Smooth muscle cell (in vitro differentiated cells): Measurements from ENCODE around the gene COL18A1. TPM values are rescaled to one million over a fixed set of nuclear protein-coding genes. Genes with fewer than 3 reads are reported as not detected.

Experiments used
- DNase-seq: peaks from one replicate; lab custom pipeline; 2025; ENCODE audit not compliant: unreplicated experiment; lab: John Stamatoyannopoulos, UW
- H2AFZ ChIP-seq: fragments of 200-600 bp; sonication (generic); 2 replicates; pipeline ENCODE4 v1.6.0; 2016; ENCODE audit warnings: antibody characterized with exemption, low read depth, mild to moderate bottlenecking
- H3F3A ChIP-seq: fragments of 200-600 bp; sonication (generic); 2 replicates; pipeline ENCODE4 v1.6.0; 2017; ENCODE audit warnings: antibody characterized with exemption, low read depth
- H3K27ac ChIP-seq: fragments of 200-600 bp; sonication (generic); 2 replicates; pipeline ENCODE4 v1.5.1; 2016; ENCODE audit warnings: low read depth, mild to moderate bottlenecking
- H3K27me3 ChIP-seq: fragments of 200-600 bp; sonication (generic); 2 replicates; pipeline ENCODE4 v1.6.1; 2016; ENCODE audit warnings: low read depth, mild to moderate bottlenecking
- H3K36me3 ChIP-seq: fragments of 200-600 bp; sonication (generic); 2 replicates; pipeline ENCODE4 v1.5.1; 2016; ENCODE audit warnings: low read depth
- H3K4me1 ChIP-seq: fragments of 200-600 bp; sonication (generic); 2 replicates; pipeline ENCODE4 v1.5.1; 2016; ENCODE audit warnings: low read depth
- H3K4me2 ChIP-seq: fragments of 200-600 bp; sonication (generic); 2 replicates; pipeline ENCODE4 v1.6.0; 2016; ENCODE audit warnings: mild to moderate bottlenecking
- H3K4me3 ChIP-seq: fragments of 200-600 bp; sonication (generic); 2 replicates; pipeline ENCODE4 v1.5.1; 2016; ENCODE audit warnings: mild to moderate bottlenecking
- H3K79me2 ChIP-seq: fragments of 200-600 bp; sonication (generic); 2 replicates; pipeline ENCODE4 v1.6.0; 2016; ENCODE audit warnings: low read depth, mild to moderate bottlenecking
- H3K9ac ChIP-seq: fragments of 200-600 bp; sonication (generic); 2 replicates; pipeline ENCODE4 v1.6.0; 2016; ENCODE audit warnings: low read depth
- H3K9me3 ChIP-seq: fragments of 200-600 bp; sonication (generic); replicated peaks from 2 replicates; pipeline ENCODE4 v1.5.1; 2016; ENCODE audit warnings: low read depth
- H4K20me1 ChIP-seq: fragments of 200-600 bp; sonication (generic); 2 replicates; pipeline ENCODE4 v1.6.0; 2016; ENCODE audit warnings: low read depth
- CTCF ChIP-seq: fragments of 200-600 bp; sonication (generic); IDR thresholded peaks from 2 replicates; pipeline ENCODE4 v1.5.1; 2017; ENCODE audit warnings: borderline replicate concordance, mild to moderate bottlenecking, antibody characterized with exemption; ENCODE audit not compliant: insufficient read depth, poor library complexity, severe bottlenecking
- WGBS: methylation state at CpG from one replicate; pipeline ENCODE4 v1.1.7; 2016; ENCODE audit warnings: low lambda C conversion rate; 5-methylcytosine and 5-hydroxymethylcytosine counted together
- polyA plus RNA-seq: library from polyadenylated mRNA; unstranded; fragments of >200 nt; fragmentation: Nextera tagmentation; extraction: Ambion mirVana; gene quantifications from 2 replicates; pipeline ENCODE4 v1.2.1, GENCODE V29; 2016
- total RNA-seq: library from RNA; depleted of rRNA; stranded (reverse); fragments of >200 nt; gene quantifications from 2 replicates; pipeline ENCODE4 v1.2.3, GENCODE V29; 2014

The COL18A1 gene
- total and polyA plus RNA-seq, 2 experiments from 2014 or later = 192 to 485 TPM

- no peak for DNase-seq
- Histone ChIP-seq H3K4me2 (no peak overlapping the region), H3K4me1 (no peaks in the 10 kb centered on the region), H3K36me3 (no peaks in the 10 kb centered on the region), H3K9me3 (no peaks in the 10 kb centered on the region), H2AFZ (no peak overlapping the region), H3K27me3 (no peaks in the 10 kb centered on the region), H3K79me2 (no peaks in the 10 kb centered on the region), H4K20me1 (no peaks in the 10 kb centered on the region), H3K4me3 (no peak overlapping the region), H3K27ac (no peak overlapping the region), H3F3A (peaks cover 10% of the 10 kb centered on the region), H3K9ac (no peak overlapping the region)
- TF ChIP-seq CTCF = no peak
- 81% methylated on average over 7 of the region's 7 CpGs for WGBS
Observed at GRCh38 chr21:45388011-45388521, 16.9 kb upstream of the COL18A1 start.

- Histone ChIP-seq H3K9ac (no peak overlapping the region), H3K9me3 (no peaks in the 10 kb centered on the region), H3K4me1 (no peaks in the 10 kb centered on the region), H4K20me1 (no peaks in the 10 kb centered on the region), H3K4me3 (no peak overlapping the region), H3K27ac (no peak overlapping the region), H3K79me2 (no peaks in the 10 kb centered on the region), H2AFZ (no peak overlapping the region), H3K4me2 (no peak overlapping the region), H3K27me3 (no peaks in the 10 kb centered on the region), H3F3A (peaks cover 10% of the 10 kb centered on the region), H3K36me3 (no peaks in the 10 kb centered on the region)
- 93% methylated on average over 19 of the region's 19 CpGs for WGBS
- TF ChIP-seq CTCF = no peak
- DNase-seq = no peak
Observed at GRCh38 chr21:45388611-45389296, 16.2 kb upstream of the COL18A1 start.

DNA sequence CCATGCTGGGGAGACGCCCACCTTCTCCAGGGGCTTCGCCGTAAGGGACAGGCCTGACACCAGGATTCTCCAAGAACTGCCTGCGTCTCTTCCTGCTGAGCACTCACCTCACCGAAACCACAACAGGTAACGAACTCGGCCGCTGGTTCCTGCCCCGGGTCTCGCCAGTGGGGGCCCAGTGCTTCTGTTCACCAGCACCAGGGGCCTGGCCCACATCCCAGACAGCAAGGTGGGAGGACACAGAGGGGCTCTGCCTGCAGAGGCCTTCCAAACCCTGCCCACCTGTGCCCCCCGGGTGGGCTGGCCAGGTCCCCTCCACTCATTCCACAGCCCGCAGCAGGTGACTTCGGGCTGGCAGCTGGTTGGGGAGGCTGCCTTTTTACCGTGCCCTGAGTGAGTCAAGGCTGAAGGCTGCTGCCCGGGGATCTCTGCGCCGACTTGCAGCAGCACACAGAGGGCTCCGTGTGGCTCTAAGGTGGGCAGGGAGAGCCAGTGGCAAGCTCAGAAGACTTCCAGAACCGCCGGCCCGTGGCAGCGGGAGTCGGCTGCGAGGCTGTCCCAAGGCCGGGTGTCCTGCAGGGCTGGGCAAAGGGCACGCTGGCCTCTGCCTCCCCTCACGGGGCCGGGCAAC is 14.7 kb upstream of the COL18A1 start:
- H3K4me2 ChIP-seq = no peak overlapping the region
- no peaks in the 10 kb centered on the region for H4K20me1 ChIP-seq
- TF ChIP-seq CTCF = no peak
- 96% methylated on average over 28 of the region's 28 CpGs for WGBS
- H3K27me3 ChIP-seq = no peaks in the 10 kb centered on the region
- no peak overlapping the region for H3K4me3 ChIP-seq
- no peaks in the 10 kb centered on the region for H3K36me3 ChIP-seq
- H3K9ac ChIP-seq = no peak overlapping the region
- H3K9me3 ChIP-seq = no peaks in the 10 kb centered on the region
- H2AFZ ChIP-seq = no peak overlapping the region
- peaks cover 10% of the 10 kb centered on the region for H3F3A ChIP-seq
- no peaks in the 10 kb centered on the region for H3K4me1 ChIP-seq
- H3K79me2 ChIP-seq = no peaks in the 10 kb centered on the region
- DNase-seq = no peak
- no peak overlapping the region for H3K27ac ChIP-seq
